GM12874 (cell line): Measurements from ENCODE around the gene BCL2.

Source experiments
- CTCF ChIP-seq: IDR thresholded peaks from 2 replicates; pipeline ENCODE4 v1.5.1; 2011; ENCODE audit warnings: low read depth, mild to moderate bottlenecking, control low read depth, low read length, moderate library complexity; ENCODE audit not compliant: insufficient read depth

Gene BCL2

GRCh38 chr18:63083020-63083531 lies 236.5 kb downstream of the BCL2 start:
- no peak for TF ChIP-seq CTCF

DNA sequence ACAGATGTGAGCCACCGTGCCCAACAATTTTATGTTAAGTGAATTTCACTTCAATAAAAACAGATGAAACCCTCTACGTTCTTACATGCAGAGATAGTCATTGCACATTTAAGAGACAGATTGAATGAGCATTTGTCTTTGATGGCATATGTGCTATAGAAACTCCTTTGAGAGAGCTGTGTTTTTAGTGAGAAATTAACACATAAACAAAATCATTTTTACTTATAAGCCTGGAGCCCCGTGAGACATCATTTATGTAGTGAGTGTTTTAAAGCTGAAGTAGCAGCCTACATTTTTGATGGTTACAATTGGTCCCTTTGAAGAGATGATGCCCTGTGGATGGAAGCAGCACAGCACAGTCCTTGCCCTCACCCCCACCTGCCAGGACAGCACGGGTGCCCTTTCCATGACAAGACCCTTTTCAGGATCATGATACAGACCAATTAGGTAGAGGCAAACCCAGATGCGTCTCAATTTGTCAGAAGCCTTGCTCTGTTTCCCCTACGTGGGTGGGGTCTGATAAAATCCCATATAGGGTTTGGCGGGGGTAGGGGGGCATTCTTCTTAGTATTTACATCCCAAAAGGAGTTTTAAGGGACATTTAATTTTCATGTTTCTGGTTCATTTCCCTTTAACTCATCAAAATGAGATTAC lies 237.1 kb downstream of the BCL2 start:
- no peak for TF ChIP-seq CTCF

- no peak for TF ChIP-seq CTCF
These were observed 240.5 kb downstream of the BCL2 start for GRCh38 chr18:63079114-63079513.

DNA sequence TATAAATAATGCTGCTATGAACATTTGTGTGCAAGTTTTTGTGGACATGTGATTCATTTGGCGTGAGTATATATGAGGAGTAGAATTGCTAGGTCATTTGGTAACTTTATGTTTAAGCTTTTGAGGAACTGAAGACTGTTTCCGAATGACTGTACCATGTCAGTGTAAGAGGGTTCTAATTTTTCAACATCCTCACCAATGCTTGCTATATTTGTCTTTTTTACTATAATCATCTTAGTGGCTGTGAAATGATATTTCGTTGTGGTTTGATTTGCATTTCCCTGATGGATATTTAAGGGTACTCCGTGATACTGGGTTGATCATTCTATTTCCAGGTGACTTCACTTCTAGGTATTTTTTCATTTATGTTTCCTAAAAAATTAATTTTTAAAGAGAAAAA lies 241.1 kb downstream of the BCL2 start:
- no peak for TF ChIP-seq CTCF

GRCh38 chr18:63074981-63075404 lies 244.6 kb downstream of the BCL2 start:
- no peak for TF ChIP-seq CTCF

DNA sequence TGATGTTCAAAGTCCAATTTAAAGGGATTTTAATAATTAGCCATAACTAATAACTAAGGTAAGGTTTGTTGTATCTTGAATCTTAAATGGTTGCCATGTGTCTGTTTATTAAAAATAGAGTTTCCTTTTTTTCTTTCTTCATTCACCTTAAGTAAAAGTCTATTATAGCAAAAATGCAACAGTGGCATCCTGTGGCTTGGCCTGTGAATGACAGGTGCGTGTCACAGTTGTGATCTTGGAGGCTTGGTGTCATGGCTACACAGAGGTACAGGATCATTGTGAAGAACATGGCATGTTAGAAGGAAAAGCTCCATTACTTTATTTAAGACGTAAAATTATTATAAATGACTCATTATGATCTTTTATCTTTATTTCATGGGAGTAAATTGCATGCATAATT lies 246.1 kb downstream of the BCL2 start:
- TF ChIP-seq CTCF = peak; percentile 44; the same call in 1 of the 2 replicates
